ENCODE measurements around the gene SAPCD2.
"Not testable (repeated sequence)": the region's sequence is repeated elsewhere in the genome, so short reads cannot be mapped to it uniquely, and the experiment has no call there.

The SAPCD2 gene

DNA sequence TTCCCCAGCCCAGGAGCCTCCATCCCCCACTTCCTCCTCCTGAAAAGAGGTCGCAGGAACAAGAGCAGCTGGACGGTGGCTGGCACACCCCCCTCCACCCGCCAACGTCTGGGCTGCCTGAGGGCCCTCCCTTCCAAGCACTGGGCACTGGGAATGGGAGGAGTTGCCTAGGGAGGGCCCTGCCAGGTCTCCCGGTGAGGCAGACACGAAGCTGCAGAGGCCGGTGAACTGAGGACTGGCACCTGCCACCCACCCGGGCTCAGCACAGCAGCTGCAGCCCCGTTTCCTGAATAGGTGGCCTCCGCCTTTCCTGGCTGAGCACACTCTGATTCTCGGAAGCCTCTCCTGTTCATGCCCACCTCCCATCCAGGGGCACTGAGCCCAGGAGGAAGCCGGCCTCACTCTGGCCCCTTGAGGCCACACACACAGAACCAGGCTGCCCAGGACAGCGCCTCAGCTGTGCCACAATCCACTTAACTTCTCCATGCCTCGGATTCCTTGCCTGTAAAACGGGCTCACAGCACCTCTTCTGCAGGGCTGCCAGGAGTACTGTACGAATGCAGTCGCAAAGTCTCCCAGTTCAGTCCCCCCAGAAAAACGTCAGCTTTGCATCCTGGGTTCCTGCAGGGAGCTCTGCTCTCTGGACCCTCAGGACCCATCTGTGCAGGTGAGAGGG, 25.7 kb downstream of the SAPCD2 start:
- no peak for DNase-seq

DNA sequence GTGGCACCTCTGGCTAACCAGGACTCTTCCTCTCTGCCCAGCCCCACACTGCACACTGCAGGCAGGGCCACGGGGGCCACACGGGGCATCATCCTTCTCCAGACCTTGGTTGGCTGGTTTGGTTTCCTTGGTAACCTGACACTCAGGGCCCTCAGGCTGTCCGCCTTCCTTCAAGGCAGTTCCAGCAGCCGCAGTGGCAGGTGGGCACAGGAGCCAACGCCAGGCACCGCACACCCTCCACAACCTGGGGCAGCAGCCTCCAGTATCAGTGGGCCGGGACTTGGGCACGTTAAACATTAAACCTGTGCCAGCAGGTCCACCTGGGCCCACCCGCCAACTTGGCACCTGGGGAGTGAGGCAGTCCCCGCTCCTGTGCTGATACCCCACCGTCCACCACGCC, 26.3 kb downstream of the SAPCD2 start:
- DNase-seq, result no peak

DNA sequence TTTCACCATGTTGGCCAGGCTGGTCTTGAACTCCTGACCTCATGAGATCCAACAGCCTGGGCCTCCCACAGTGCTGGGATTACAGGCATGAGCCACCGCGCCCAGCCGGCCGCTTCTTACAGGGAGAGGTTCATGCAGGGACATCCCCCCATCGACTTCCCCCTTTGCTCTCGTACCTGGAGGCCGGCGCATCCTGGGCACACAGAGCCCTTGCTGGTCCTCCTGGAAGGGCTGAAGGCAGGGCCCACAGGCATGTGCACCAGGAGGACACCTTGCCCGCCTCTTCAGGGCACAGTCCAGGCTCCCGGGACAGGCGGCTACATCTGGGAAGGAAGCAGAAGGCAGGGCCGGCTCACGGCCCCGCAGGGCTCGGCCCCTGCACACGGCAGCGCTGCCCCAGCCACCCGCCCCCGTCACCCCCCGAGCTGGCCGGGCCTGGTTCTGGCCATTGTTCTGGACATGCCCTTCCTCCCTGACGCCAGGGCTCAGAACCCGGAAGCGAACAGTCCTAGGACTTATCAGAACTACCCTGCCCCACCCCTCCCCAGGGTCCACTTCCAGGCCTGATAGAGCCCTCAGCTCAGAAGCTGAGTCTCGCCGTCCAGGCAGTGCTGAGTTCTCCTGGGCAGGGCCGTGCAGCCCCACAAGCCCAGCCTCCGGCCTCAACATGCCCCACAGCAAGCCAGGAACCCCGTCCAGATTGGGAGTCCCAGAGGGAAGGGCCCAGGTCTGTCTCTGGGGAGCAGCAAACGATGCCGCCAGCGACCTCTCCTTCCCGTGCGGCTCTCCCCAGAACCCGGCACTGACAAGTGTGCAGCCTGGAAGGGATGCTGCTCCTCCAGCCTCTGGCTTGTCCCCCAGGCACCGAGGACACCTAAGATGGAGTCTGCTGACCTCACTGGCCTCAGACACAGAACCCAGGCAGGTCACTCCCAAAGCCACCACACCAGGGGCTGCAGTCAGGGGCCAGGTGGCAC, 27.3 kb downstream of the SAPCD2 start:
- no peak for DNase-seq

DNA sequence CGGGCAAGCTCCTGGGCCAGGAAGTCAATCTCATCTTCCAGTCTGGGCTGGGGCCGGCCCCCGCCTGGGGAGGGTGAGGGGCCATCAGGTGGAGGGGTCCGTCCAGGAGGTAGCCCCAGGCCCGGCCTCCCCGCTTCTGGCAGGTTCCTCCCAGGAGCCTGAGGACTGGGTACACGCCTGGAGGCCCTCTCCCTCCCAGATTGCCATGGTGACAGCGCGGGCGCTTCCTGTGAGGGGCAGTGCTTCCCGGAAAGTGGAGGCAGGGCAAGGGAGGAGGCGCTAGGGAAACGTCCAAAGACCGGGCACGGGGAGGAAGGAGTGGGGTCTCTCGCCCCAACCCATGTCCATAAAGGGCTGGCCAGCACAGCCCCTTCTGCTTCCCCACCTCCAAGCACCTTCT, 29.2 kb downstream of the SAPCD2 start:
- DNase-seq, result no peak

DNA sequence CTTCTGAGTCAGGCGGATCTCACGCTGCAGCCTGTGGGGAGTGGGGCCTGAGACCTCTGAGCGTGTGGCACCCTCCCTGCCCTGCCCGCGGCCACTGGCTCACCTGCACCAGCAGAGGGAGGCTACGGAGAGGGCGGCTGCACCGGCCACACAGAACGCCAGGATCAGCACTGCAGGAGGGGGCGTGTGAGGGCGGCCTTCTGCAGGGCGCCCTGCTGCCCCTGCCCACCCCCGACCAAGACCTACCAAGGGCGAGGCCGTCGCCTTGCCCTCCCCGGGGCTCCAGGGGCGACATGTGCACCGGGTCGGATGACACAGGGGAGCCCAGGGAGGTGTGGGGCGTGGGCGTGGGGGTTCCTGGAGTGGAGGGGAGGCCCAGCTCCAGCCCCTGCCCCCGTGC, 29.8 kb downstream of the SAPCD2 start:
- no peak for DNase-seq

DNA sequence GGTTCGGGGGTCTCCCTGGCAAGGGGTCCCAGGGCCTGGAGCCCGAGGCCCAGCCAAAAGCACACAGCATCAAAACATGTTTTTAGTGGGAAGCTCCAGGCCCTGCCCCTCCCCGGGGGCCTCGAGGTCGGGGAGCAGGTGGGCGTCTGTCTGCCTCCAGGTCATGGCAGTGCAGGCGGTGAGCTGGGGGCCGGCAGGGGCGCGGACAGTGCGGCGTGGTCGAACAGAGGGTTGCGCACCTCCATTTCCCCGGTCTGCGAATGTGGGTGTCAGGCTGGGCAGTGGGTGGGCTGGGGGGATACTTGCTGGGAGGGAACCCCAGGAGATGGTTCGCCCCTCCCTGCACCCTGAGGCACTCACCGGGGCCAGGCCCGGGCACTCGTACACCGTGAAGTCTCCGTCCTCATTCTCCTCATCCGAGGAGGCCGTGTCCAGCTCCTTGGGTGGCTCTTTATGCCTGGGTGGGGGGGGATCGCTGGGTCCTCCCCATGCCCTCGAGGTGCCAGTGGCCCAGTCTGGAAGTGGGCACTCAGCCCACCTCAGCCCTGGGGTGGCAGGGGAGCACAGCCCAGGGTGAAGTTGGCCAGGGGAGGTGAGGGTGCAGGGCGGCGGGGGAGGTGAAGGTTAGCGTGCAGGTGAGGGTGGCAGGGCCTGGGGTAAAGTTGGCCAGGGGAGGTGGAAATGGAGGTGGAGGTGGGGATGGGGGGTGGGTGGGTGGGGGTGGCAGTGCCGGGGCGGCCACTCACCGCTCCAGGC, 30.6 kb downstream of the SAPCD2 start:
- DNase-seq, result no peak

DNA sequence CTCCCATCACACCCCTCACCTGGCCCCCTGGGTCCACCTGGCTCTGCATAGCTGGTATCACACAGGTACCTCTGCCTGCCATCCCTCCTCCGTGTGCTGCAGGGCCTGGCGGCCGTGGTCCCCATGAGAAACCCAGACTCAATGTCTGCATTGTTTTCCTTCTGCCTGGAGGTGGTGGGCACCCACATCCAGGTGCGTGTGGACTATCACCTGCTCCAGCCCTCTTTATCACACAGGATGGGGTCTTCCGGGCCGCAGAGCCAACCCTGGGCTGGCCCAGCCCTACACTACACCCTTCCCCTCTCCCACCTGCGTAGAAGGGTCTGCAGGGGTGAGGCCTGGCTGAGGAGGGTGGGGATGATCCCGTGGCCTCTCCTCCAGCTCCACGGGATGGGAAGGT, 31.4 kb downstream of the SAPCD2 start:
- no peak for DNase-seq

DNA sequence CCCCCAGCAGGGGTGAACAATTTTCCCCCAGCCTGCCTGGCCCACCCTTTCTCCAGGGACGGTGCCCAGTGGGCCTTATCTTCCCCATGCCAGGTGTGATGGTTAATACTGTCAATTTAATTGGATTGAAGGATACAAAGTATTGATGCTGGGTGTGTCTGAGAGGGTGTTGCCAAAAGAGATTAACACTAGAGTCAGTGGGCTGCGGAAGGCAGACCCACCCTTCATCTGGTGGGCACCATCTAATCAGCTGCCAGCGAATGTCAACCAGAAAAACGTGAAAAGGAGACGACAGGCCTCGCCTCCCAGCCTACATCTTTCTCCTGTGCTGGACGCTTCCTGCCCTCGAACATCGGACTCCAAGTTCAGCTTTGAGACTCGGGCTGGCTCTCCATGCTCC, 32.9 kb downstream of the SAPCD2 start:
- no peak for DNase-seq

DNA sequence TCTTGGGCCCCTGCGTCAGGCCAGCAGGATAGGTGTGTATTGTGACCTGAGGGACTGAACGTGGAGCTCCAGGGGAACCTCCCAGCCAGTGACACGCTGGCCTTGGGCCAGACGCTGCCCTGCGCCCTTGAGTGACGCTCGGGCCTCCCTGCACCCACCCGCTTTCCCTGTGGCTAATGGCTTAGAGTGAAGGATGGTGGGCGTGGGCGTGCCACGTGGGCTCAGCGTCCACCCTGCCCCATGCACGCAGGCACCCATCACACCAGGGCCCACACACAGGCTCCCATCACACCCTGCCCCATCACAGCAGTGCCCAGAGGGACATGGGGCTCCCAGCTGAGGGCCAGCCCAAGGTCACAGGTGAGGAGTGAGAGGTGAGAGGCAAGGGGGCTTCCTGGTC, 33.3 kb downstream of the SAPCD2 start:
- no peak for DNase-seq

DNA sequence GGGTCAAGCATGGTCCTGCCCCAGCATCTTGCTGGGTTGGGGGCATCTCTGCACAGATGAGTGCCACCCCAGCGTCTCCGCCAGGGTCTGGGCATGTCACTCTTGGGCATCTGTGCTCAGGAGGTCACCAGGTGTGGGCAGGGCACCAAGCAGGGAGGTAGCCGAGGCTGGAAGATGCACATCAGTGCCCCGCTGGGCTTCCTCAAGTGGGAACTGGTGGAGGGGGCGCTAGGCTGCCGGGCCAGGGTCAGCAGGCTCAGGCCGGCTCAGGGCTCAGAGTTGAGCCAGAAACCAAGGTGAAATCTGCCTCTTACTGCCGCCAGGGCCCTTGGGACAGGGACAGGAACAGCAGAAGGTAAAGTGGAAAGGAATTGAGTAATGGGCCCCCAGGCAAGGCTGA, 34.4 kb downstream of the SAPCD2 start:
- no peak for DNase-seq

DNA sequence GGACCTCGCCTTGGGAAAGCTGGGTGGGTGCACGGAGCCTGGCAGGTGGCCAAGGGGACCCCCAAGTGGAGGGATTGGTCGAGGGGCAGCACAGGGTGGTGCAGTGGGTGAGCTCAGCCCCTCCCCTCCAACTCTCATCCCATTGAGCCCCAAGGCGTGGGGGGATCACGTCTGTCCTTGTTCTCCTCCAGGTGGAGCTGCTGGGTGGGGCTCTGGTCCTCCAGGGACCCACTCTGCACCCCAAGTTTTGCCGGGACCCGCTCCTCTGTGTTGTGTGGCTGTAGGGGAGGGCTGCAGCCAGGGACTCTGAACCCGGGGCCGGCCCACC, 34.9 kb downstream of the SAPCD2 start:
- DNase-seq, result no peak

DNA sequence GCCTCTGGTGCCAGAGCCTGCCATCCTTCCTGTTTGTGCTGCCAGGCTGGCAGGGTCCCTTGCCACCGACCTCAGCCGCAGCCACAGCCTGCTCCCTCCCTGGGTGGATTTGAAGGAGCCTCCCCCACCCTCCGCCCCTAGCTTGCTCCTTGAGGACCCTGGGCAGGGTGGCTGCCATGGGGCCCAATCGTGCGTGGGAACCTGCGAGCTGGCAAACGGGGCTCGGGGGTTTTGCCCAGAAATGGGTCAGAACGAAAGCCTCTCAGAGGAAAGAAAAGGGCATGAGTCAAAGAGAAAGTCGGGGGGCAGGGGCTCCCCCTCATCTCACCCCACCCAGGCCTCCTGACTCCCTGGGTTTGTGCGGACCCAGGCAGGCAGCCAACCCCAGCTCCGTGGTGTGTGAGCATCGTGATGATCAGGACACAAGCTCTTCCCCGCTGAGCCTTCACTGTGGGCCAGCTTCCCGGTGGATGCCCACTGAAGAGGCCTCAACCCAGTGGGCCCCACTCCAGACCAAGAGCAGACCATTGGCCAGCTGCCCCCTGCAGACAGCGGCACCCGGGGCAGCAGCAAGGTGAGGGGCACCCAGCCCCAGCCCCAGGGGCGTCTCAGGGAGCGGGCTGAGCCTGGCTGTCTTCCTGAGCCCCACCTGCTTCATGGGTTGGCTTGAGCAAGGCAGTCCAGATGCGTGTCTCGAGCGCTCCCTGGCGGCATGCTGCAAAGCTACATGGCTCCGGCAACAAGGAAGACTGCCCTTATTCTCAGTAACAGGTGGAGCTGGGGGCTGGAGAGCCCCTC, 35.4 kb downstream of the SAPCD2 start:
- peak; percentile 90 for DNase-seq

DNA sequence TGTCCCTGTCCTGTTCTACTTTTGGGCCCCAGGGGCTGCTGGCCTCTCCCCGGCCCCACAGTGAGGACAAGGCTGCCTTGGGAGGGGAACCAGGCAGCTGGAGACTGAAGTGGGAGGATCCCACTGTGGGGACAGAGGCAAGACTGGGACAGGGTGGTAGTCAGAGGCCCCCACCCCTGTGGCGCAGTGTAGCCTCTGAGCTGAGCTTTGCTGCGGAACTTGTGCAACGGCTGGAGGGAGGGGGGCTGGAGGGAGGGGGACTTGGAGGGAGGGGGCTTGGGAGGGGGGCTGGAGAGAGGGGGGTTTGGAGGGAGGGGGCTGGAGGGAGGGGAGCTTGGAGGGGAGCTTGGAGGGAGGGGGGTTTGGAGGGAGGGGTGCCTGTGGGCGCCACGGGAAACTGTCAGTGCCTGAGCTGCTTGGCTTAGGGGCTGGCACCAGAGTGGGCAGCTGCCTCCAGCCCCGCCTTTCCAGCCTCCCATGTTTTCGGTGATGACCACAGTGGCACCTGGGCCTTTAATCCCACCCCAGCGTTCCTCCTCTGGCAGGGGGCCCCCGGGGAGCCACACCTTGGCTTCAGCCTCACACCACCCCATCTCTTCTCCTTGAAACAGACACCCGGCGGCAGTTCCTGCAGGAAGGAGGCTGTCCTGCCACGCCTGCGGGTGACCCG, 36.2 kb downstream of the SAPCD2 start:
- no peak for DNase-seq

DNA sequence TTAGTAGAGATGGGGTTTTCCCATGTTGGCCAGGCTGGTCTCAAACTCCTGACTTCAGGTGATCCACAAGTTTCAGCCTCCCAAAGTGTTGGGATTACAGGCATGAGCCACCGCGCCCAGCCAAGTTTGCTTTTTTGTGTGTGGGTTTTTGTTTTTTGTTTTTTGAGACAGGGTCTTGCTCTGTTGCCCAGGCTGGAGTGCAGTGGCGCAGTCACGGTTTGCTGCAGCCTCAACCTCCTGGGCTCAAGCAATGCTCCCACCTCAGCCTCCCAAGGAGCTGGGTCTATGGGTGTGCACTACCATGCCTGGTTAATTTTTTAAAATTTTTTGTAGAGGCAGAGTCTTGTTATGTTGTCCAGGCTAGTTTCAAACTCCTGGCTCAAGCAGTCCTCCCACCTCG, 36.9 kb downstream of the SAPCD2 start:
- DNase-seq, result not testable (repeated sequence)

DNA sequence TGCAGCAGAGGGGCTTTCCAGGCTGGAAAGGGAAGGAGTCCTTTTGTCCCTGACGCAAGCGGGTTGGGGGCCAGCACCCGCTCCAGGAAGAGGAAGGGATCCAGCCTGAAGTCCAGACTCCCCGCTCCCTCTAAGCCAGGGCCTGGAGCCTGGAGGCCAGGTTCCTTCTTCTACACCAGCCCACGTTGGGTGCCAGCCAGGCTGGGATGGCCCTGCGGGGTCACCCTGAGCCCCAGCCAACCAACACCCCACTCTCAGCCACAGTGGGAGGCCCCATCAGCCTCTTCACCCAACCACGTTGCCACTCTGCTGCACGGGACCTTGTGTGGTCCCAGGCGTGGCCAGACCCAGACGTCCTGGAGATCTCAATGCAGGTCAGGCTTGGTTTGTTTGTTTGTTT, 37.5 kb downstream of the SAPCD2 start:
- no peak for DNase-seq

DNA sequence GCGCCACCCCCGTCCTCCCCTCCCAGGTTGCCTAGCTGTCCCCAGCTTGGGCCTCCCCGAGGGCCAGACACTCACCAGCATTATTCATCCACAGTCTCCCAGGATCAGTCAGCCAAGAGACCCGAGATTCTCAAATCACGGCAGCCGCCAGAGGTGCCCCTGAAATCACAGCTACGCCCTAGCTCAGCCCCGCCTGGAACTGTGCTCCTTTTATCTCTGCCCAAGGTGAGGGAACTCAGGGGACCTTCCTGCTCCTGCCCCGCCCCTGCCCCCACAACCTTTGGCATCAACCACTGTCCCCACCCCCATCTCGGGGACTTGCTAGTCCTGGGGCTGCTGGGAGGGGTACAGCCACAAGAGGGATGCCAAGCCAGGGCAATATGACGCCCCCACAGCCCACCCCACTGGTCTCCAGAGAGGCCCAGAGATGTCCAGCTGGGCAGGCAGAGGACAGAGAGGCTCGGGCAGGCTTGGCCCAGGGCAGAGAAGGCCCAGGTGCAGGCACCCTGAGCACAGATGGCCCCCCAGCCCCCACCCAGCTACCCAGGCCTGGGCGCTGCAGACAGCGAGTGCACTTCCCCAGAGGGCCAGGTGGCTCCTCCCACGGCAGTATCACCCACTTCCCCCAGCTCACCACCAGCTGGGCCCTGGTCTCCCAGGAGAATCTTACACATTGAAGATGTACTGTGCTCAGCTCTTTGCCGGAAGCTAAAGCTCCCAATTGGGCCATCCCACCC, 38.3 kb downstream of the SAPCD2 start, which contains the start of gene FUT7:
Gene FUT7 (minus strand): TSS at position 185 of the 737 bp plus-strand sequence. CDS start 97 bp downstream, at position 88.
- peak; percentile 52 for DNase-seq

DNA sequence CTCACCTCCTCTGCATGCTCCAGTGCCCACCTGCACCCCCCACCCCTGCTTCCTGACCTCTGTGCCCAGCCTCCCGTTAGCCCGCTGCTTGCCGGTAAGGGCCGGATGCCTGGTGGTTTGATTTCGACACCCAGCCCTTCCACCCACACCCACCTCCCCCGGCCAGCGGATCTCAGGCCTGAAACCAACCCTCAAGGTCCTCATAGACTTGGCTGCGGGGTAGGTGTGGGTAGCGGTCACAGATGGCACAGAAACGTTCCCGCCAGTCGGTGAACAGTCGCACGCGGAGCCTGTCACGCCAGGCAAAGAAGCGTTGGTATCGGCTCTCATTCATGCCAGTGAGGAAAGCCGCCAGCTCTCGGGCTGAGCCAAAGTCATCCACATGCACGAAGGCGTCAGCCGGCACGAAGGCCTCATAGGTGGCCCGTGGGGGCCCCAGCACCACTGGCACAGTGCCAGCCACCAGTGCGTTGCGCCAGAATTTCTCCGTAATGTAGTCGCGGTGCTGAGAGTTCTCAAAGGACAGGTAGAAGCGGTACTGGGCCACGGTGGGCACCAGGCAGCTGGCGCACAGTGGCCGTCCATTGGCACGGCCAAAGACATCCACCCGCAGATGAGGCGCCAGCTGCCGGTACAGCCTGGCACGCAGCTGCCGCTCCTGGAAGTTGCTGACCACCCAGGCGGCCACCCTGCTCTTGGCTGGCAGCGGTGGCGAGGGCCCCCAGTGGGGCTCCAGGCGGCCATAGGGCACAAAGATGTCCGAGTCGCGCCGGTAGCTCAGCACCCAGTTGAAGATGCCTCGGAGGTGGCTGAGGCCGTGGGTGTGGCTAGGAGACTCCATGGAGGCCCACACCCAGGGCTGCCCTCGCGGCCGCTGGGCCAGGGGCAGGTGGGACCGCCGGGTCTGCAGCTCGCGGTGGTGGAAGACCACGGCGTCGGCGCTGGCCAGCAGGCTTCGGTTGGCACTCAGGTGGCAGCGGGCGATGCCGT, 39.5 kb downstream of the SAPCD2 start:
- DNase-seq, result no peak

DNA sequence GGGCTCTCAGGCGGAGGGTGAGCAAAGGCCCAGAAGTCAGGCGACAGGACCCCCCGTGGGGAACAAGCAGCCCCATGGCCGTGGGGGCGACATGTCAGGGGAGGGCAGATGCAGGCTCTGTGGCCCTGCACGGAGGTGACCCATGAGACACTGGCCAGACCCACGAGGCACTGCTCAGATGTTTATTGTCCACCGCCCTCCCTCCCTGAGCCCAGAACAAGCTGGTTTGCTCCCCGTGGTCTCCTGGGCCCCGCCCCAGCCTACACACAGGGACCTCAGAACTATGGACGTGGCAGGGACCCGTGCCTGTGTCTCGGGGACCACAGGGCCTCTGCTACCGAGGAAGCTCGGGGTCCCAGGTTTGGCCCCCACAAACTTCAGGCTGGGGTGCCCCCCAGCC, 40.4 kb downstream of the SAPCD2 start:
- DNase-seq, result no peak

DNA sequence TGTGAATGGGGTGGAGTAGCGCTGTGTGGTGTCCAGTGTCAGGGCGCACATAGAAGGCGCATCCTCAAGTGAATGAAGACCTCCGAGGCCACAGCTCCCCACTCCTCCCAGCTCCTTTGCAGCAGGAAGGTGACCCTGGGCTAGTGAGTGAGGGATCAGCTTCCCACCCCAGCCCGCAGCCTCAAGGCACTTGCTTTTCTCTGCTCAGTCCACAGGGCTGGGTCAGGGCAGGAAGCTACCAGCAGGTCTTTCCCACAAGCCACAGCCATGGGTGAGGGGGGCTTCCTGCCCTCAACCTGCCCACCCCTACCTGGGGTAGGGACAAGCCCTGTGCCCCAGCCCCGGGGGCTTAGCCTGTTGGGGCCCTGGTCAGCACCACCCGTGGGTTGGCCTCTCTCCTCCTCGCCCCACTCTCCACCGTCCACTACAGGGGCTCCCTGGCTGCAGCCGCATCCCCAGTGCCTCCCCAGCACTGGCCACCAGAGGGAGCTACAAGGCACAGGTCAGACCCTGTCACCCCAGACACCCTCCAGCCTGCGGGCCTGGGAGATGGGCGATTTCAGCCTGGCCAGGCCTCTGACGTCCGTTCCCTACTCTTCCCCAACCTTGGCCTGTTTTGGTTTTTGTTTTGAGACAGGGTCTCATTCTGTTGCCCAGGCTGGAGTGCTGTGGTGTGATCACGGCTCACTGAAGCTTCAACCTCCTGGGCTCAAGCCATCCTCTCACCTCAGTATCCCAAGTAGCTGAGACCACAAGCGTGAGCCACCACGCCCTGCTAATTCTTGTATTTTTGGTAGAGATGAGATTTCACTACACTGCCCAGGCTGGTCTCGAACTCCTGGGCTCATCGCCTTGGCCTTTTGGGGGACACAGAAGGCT, 41.1 kb downstream of the SAPCD2 start:
- DNase-seq, result no peak
